ENCODE results near the gene RBBP6.

GRCh38 chr16:24544640-24545039, 5.3 kb downstream of the RBBP6 start:
- TF ChIP-seq CTCF (conservative IDR thresholded peaks at IDR 0.05), result no peak
- TF ChIP-seq ZFX (IDR thresholded peaks at IDR 0.05), result no peak

Data from C4-2B (cell line).